HepG2 (cell line): ENCODE results near the gene PSRC1. TPM values are rescaled to one million over a fixed set of nuclear protein-coding genes. Genes with fewer than 3 reads are reported as not detected.

Experiments
- KDM5B ChIP-seq: sonication (generic); formaldehyde crosslinking; IDR thresholded peaks from 2 replicates; pipeline ENCODE4 v1.4.0; 2020; ENCODE audit warnings: missing genetic modification reagents, mild to moderate bottlenecking, borderline replicate concordance
- ZNF224 ChIP-seq: sonication (generic); formaldehyde crosslinking; IDR thresholded peaks from 2 replicates; pipeline ENCODE4 v1.5.0; 2020; ENCODE audit warnings: mild to moderate bottlenecking, missing genetic modification reagents
- ZNF3 ChIP-seq: IDR thresholded peaks from 2 replicates; pipeline ENCODE4 v1.7.0; 2017; ENCODE audit warnings: inconsistent platforms
- ZNF432 ChIP-seq: sonication (generic); formaldehyde crosslinking; IDR thresholded peaks from 2 replicates; pipeline ENCODE4 v1.5.0; 2020; ENCODE audit warnings: missing genetic modification reagents, mild to moderate bottlenecking, borderline replicate concordance
- polyA plus RNA-seq, 8 experiments: library from polyadenylated mRNA; depleted of rRNA in 3 of 8; stranded (reverse) in 7 of 8; unstranded in 1 of 8; fragments of >200 nt; fragmentation: Illumina TruSeq in 4 of 8; extraction: Trizol in 4 of 8; gene quantifications; 2 replicates each; pipeline versions ENCODE4 v1.2.1 to v1.2.3, GENCODE V29; 2011 to 2016; ENCODE audit warnings: low read depth in 4 of 8, missing spikeins in 1 of 8, mixed read lengths in 1 of 8; ENCODE audit not compliant: insufficient read depth in 1 of 8
- total RNA-seq, 5 experiments: library from RNA; depleted of rRNA; stranded (reverse); fragments of >200 nt; fragmentation: Illumina TruSeq; extraction: Trizol; gene quantifications; 2 replicates each; pipeline ENCODE4 v1.2.3, GENCODE V29; 2016; ENCODE audit warnings: low read depth in 1 of 5
- TF ChIP-seq, protein P1 (sequence below): sonication (generic); formaldehyde crosslinking; conservative IDR thresholded peaks from 2 replicates; pipeline ENCODE4 v1.4.0; 2020; ENCODE audit warnings: missing genetic modification reagents
- TF ChIP-seq, protein P2 (sequence below): sonication (generic); formaldehyde crosslinking; IDR thresholded peaks from 2 replicates; pipeline ENCODE4 v1.8.1; 2023; ENCODE audit warnings: mild to moderate bottlenecking, missing genetic modification reagents
- TF ChIP-seq, protein P3 (sequence below), 2 experiments: sonication (generic) in 1 of 2; formaldehyde crosslinking in 1 of 2; IDR thresholded peaks; 2 replicates each; pipeline versions ENCODE4 v1.4.0 to v1.6.1; 2016 to 2020; ENCODE audit warnings: borderline replicate concordance in 1 of 2, low read depth in 1 of 2, mild to moderate bottlenecking in 1 of 2, missing genetic modification reagents in 1 of 2
- TF ChIP-seq, protein P4 (sequence below): sonication (generic); formaldehyde crosslinking; IDR thresholded peaks from 2 replicates; pipeline ENCODE4 v1.5.1; 2020; ENCODE audit warnings: mild to moderate bottlenecking, missing genetic modification reagents, moderate library complexity
- TF ChIP-seq, protein P5 (sequence below): sonication (generic); formaldehyde crosslinking; IDR thresholded peaks from 2 replicates; pipeline ENCODE4 v1.4.0; 2020; ENCODE audit warnings: missing genetic modification reagents
- TF ChIP-seq, protein P6 (sequence below): sonication (generic); formaldehyde crosslinking; IDR thresholded peaks from 2 replicates; pipeline ENCODE4 v1.5.0; 2020; ENCODE audit warnings: missing genetic modification reagents

PSRC1 gene
- total and polyA plus RNA-seq, 2 of the 13 experiments (the other 11 are each of a cell fraction or from before 2014, with no cell fraction given), result 28.6 to 30.3 TPM

DNA sequence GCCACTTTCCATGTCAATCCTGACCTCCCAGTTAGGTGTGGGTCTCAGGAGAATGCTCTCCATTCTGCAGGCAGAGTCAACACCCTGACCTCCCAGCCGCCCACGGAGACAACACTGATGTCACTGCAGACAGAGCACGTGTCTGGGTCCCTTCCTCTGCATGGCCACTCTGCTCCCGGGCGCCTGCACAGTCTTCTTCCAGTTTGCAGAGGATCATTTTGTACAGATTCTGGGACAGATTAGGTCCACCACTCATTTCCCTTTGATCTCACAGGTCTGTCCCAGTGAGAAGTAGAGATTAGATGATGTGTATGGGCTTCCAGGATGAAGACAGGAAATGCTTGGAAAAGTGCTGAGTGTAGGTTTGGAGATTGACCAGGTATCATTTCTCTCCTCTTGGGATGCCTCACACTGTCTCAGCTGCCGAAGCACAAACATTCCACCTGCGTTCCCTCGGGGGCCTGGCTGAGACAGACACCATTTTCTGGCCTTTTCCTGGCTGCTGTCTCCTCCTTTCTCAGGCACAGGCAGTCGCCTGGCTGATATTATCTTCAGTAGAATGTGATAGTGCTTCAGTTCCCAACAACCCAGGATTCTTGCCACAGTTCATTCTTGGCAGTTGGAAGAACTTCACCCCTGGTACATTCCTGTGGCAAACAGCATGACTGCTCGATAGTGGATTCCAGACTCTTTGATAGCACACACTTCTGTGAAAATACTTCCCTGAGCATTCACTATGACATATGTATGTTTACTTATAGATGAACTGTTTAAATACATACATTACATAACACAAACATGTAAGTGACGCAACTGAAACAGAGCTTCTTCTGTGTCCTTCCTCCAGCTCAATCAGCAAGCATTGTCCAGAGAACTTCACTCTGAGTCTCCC, 16.0 kb upstream of the PSRC1 start (continued):
- TF ChIP-seq, protein P1, sequence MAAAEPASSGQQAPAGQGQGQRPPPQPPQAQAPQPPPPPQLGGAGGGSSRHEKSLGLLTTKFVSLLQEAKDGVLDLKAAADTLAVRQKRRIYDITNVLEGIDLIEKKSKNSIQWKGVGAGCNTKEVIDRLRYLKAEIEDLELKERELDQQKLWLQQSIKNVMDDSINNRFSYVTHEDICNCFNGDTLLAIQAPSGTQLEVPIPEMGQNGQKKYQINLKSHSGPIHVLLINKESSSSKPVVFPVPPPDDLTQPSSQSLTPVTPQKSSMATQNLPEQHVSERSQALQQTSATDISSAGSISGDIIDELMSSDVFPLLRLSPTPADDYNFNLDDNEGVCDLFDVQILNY (CRISPR knock-in tag), result no peak
- TF ChIP-seq ZNF224 (CRISPR knock-in tag), result 0 out of 2 replicates have a peak, but pooled peaks have one; percentile 44
- TF ChIP-seq, protein P2, sequence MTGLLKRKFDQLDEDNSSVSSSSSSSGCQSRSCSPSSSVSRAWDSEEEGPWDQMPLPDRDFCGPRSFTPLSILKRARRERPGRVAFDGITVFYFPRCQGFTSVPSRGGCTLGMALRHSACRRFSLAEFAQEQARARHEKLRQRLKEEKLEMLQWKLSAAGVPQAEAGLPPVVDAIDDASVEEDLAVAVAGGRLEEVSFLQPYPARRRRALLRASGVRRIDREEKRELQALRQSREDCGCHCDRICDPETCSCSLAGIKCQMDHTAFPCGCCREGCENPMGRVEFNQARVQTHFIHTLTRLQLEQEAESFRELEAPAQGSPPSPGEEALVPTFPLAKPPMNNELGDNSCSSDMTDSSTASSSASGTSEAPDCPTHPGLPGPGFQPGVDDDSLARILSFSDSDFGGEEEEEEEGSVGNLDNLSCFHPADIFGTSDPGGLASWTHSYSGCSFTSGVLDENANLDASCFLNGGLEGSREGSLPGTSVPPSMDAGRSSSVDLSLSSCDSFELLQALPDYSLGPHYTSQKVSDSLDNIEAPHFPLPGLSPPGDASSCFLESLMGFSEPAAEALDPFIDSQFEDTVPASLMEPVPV (CRISPR knock-in tag), result no peak; the same call in 1 of the 2 replicates
- TF ChIP-seq, protein P3, sequence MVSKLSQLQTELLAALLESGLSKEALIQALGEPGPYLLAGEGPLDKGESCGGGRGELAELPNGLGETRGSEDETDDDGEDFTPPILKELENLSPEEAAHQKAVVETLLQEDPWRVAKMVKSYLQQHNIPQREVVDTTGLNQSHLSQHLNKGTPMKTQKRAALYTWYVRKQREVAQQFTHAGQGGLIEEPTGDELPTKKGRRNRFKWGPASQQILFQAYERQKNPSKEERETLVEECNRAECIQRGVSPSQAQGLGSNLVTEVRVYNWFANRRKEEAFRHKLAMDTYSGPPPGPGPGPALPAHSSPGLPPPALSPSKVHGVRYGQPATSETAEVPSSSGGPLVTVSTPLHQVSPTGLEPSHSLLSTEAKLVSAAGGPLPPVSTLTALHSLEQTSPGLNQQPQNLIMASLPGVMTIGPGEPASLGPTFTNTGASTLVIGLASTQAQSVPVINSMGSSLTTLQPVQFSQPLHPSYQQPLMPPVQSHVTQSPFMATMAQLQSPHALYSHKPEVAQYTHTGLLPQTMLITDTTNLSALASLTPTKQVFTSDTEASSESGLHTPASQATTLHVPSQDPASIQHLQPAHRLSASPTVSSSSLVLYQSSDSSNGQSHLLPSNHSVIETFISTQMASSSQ (IDR thresholded peaks at IDR 0.05; ENCODE audit: low read depth), result peak; percentile 55; the same call in 1 of the 2 replicates
- TF ChIP-seq, protein P3 (CRISPR knock-in tag; IDR thresholded peaks at IDR 0.05; ENCODE audit: borderline replicate concordance), result no peak; the same call in 1 of the 2 replicates
- peak; percentile 68; the same call in 1 of the 2 replicates for TF ChIP-seq KDM5B (CRISPR knock-in tag)
- TF ChIP-seq ZNF432 (CRISPR knock-in tag), result no peak
- TF ChIP-seq, protein P4, sequence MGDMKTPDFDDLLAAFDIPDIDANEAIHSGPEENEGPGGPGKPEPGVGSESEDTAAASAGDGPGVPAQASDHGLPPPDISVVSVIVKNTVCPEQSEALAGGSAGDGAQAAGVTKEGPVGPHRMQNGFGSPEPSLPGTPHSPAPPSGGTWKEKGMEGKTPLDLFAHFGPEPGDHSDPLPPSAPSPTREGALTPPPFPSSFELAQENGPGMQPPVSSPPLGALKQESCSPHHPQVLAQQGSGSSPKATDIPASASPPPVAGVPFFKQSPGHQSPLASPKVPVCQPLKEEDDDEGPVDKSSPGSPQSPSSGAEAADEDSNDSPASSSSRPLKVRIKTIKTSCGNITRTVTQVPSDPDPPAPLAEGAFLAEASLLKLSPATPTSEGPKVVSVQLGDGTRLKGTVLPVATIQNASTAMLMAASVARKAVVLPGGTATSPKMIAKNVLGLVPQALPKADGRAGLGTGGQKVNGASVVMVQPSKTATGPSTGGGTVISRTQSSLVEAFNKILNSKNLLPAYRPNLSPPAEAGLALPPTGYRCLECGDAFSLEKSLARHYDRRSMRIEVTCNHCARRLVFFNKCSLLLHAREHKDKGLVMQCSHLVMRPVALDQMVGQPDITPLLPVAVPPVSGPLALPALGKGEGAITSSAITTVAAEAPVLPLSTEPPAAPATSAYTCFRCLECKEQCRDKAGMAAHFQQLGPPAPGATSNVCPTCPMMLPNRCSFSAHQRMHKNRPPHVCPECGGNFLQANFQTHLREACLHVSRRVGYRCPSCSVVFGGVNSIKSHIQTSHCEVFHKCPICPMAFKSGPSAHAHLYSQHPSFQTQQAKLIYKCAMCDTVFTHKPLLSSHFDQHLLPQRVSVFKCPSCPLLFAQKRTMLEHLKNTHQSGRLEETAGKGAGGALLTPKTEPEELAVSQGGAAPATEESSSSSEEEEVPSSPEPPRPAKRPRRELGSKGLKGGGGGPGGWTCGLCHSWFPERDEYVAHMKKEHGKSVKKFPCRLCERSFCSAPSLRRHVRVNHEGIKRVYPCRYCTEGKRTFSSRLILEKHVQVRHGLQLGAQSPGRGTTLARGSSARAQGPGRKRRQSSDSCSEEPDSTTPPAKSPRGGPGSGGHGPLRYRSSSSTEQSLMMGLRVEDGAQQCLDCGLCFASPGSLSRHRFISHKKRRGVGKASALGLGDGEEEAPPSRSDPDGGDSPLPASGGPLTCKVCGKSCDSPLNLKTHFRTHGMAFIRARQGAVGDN (CRISPR knock-in tag), result peak; percentile 98
- TF ChIP-seq, protein P5, sequence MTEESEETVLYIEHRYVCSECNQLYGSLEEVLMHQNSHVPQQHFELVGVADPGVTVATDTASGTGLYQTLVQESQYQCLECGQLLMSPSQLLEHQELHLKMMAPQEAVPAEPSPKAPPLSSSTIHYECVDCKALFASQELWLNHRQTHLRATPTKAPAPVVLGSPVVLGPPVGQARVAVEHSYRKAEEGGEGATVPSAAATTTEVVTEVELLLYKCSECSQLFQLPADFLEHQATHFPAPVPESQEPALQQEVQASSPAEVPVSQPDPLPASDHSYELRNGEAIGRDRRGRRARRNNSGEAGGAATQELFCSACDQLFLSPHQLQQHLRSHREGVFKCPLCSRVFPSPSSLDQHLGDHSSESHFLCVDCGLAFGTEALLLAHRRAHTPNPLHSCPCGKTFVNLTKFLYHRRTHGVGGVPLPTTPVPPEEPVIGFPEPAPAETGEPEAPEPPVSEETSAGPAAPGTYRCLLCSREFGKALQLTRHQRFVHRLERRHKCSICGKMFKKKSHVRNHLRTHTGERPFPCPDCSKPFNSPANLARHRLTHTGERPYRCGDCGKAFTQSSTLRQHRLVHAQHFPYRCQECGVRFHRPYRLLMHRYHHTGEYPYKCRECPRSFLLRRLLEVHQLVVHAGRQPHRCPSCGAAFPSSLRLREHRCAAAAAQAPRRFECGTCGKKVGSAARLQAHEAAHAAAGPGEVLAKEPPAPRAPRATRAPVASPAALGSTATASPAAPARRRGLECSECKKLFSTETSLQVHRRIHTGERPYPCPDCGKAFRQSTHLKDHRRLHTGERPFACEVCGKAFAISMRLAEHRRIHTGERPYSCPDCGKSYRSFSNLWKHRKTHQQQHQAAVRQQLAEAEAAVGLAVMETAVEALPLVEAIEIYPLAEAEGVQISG (CRISPR knock-in tag), result peak; percentile 51; the same call in 1 of the 2 replicates
- peak; percentile 86 for TF ChIP-seq ZNF3 (CRISPR knock-in tag)
- TF ChIP-seq, protein P6, sequence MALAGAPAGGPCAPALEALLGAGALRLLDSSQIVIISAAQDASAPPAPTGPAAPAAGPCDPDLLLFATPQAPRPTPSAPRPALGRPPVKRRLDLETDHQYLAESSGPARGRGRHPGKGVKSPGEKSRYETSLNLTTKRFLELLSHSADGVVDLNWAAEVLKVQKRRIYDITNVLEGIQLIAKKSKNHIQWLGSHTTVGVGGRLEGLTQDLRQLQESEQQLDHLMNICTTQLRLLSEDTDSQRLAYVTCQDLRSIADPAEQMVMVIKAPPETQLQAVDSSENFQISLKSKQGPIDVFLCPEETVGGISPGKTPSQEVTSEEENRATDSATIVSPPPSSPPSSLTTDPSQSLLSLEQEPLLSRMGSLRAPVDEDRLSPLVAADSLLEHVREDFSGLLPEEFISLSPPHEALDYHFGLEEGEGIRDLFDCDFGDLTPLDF, result no peak
